ENCODE results near the gene PDE8A. TPM values are rescaled to one million over a fixed set of nuclear protein-coding genes. Genes with fewer than 3 reads are reported as not detected.

Gene PDE8A
- total and polyA plus RNA-seq, 2 of the 4 experiments (the other 2 are of a cell fraction), result 32.4 to 35.9 TPM

- peak overlapping the region; percentile 15 for H2AK9ac ChIP-seq (replicated peaks; ENCODE audit: low read depth, low read length, poor library complexity)
- no peak overlapping the region for H3K9ac ChIP-seq (ENCODE audit: low read depth, low read length)
- no peaks in the 10 kb centered on the region for H3K4me1 ChIP-seq (ENCODE audit: control insufficient read depth, insufficient read depth, low read length)
- H3K9me1 ChIP-seq (ENCODE audit: insufficient read depth, low read length), result peaks cover 24% of the 10 kb centered on the region
- peaks cover 6 to 18% of the 10 kb centered on the region in 2 experiments for H3K79me1 ChIP-seq (ENCODE audit: low read depth in 1 of 2, low read length in 2 of 2)
- no peaks in the 10 kb centered on the region for H4K20me1 ChIP-seq (ENCODE audit: insufficient read depth, low read length)
- no peak overlapping the region for H4K8ac ChIP-seq (ENCODE audit: low read depth in 2 of 2, low read length in 2 of 2)
- H3K36me3 ChIP-seq (ENCODE audit: control insufficient read depth, insufficient read depth, low read length), result peaks cover 44% of the 10 kb centered on the region
- no peak overlapping the region for H2AFZ ChIP-seq (replicated peaks; ENCODE audit: low read length, poor library complexity)
- BruUV-seq (replicated peaks), result no TSS peak
- no peak overlapping the region for H3K23ac ChIP-seq (ENCODE audit: low read depth, low read length)
- no peak overlapping the region for H2BK120ac ChIP-seq (ENCODE audit: low read depth, low read length)
- dilution Hi-C loops (cut with HindIII; ENCODE audit: low sequenced_read_pairs, unreplicated experiment), result no loop called here
- ChIA-PET CTCF (no interaction called here), POLR2A (ENCODE audit: unreplicated experiment) (no interaction called here)
- no peak overlapping the region for H2AK5ac ChIP-seq (ENCODE audit: low read depth, low read length)
- H3K4me2 ChIP-seq (ENCODE audit: low read depth, low read length), result no peak overlapping the region
- in situ Hi-C loops (cut with MboI; ENCODE audit: low sequenced_read_pairs), result no loop called here
- H3K4me3 ChIP-seq (ENCODE audit: insufficient read depth, low read depth, low read length), result no peak overlapping the region
- no peak overlapping the region for H4K91ac ChIP-seq (ENCODE audit: insufficient read depth, low read depth, low read length)
- WGBS, 2 experiments (ENCODE audit: extremely low coverage in 2 of 2, insufficient read length in 1 of 2), result 100% methylated on average over 4 of the region's 4 CpGs; no CpG with 5 or more reads in 1 of the 2 experiments
- H2BK20ac ChIP-seq (ENCODE audit: low read depth, low read length), result no peak overlapping the region
- ATAC-seq (ENCODE audit: low read depth) (no peak), DNase-seq (no peak)
- H3K27ac ChIP-seq (ENCODE audit: insufficient read depth, low read length), result no peak overlapping the region
- H4K5ac ChIP-seq (ENCODE audit: low read depth, low read length), result no peak overlapping the region
- H3K14ac ChIP-seq (replicated peaks; ENCODE audit: low read depth, low read length), result no peak overlapping the region
- TF ChIP-seq MAZ (IDR thresholded peaks at IDR 0.05; ENCODE audit: borderline replicate concordance, low read depth, low read length), result no peak
- TF ChIP-seq BHLHE40 (IDR thresholded peaks at IDR 0.05; ENCODE audit: low read depth, low read length), result no peak
- TF ChIP-seq RAD21 (IDR thresholded peaks at IDR 0.05; ENCODE audit: low read length), result no peak
- no peak for TF ChIP-seq MAFK (IDR thresholded peaks at IDR 0.05; ENCODE audit: low read depth, low read length)
- TF ChIP-seq MXI1 (IDR thresholded peaks at IDR 0.05; ENCODE audit: borderline replicate concordance, low read depth, low read length), result no peak
- no peak for TF ChIP-seq RFX5 (IDR thresholded peaks at IDR 0.05; ENCODE audit: low read depth, low read length)
- no peak for TF ChIP-seq CHD1 (IDR thresholded peaks at IDR 0.05; ENCODE audit: low read depth, low read length)
- no peak for TF ChIP-seq RCOR1 (IDR thresholded peaks at IDR 0.05; ENCODE audit: insufficient replicate concordance, low read length)
- no peak for TF ChIP-seq CTCF (conservative IDR thresholded peaks at IDR 0.05; ENCODE audit: low read depth, low read length)
- TF ChIP-seq CEBPB (IDR thresholded peaks at IDR 0.05; ENCODE audit: low read depth, low read length), result no peak
- no peak for TF ChIP-seq NFE2L2 (IDR thresholded peaks at IDR 0.05; ENCODE audit: low read depth, low read length)
- TF ChIP-seq USF2 (IDR thresholded peaks at IDR 0.05; ENCODE audit: low read depth, low read length), result no peak
- TF ChIP-seq, protein P1, sequence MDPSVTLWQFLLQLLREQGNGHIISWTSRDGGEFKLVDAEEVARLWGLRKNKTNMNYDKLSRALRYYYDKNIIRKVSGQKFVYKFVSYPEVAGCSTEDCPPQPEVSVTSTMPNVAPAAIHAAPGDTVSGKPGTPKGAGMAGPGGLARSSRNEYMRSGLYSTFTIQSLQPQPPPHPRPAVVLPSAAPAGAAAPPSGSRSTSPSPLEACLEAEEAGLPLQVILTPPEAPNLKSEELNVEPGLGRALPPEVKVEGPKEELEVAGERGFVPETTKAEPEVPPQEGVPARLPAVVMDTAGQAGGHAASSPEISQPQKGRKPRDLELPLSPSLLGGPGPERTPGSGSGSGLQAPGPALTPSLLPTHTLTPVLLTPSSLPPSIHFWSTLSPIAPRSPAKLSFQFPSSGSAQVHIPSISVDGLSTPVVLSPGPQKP (IDR thresholded peaks at IDR 0.05; ENCODE audit: borderline replicate concordance, low read depth, low read length), result no peak
- TF ChIP-seq POLR2A (IDR thresholded peaks at IDR 0.05; ENCODE audit: low read depth, low read length), result no peak
- TF ChIP-seq FOS (IDR thresholded peaks at IDR 0.05; ENCODE audit: low read depth, low read length), result no peak
- TF ChIP-seq SMC3 (IDR thresholded peaks at IDR 0.05; ENCODE audit: low read depth, low read length), result no peak
- intact Hi-C loops (cut with micrococcal nuclease), result no loop called here
- no peak overlapping the region for H3K18ac ChIP-seq (ENCODE audit: low read depth, low read length)
- no peaks in the 10 kb centered on the region for H3K27me3 ChIP-seq (ENCODE audit: control insufficient read depth, insufficient read depth, low read length)
- no peak overlapping the region for H3K4ac ChIP-seq (ENCODE audit: low read depth, low read length)
- H3K9me3 ChIP-seq (ENCODE audit: control insufficient read depth, insufficient read depth, low read length), result no peaks in the 10 kb centered on the region
- no peak overlapping the region for H3K56ac ChIP-seq (ENCODE audit: extremely low read depth, insufficient read depth, low read length)
- H2BK5ac ChIP-seq (ENCODE audit: low read depth, low read length, poor library complexity, severe bottlenecking), result no peak overlapping the region
- H2BK15ac ChIP-seq (ENCODE audit: low read depth, low read length), result no peak overlapping the region
Measured at GRCh38 chr15:85118173-85118572, 136.5 kb downstream of the PDE8A start.
